ENCODE results near the gene CISD3.

- TF ChIP-seq EZH2 (IDR thresholded peaks at IDR 0.05; ENCODE audit: insufficient read depth, poor library complexity, severe bottlenecking): no peak
- no peak for TF ChIP-seq EZH2phosphoT487 (IDR thresholded peaks at IDR 0.05; ENCODE audit: insufficient read depth, low read depth)
These were observed 20.1 kb upstream of the CISD3 start for GRCh38 chr17:38709864-38710603.

Measured in GM23248 (cell line).